ENCODE data around the gene TCERG1L. TPM values are rescaled to one million over a fixed set of nuclear protein-coding genes. Genes with fewer than 3 reads are reported as not detected.

TCERG1L gene
- total RNA-seq, 2 donors from 2014 or later, result 0.12 TPM; not detected in 1

DNA sequence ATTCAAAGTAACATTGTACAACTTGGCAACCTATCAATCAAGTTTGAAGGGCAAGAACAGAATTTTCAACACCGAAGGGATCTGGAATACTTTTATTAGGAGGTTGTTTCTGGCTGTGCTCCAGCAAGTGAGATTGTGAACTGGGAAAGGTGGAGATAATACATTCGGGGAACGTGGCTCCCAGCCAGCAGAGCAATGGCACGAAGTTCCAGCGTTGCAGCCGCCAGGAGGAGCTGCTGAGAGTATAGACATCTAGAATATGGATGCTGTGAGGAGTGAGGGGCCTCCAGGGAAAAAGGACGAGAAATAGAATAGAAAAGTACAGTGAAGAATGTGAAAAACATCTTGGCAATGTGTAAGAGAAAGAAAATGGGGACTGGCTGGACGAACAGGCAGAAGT is 69.5 kb downstream of the TCERG1L start:
- TF ChIP-seq, protein P1, sequence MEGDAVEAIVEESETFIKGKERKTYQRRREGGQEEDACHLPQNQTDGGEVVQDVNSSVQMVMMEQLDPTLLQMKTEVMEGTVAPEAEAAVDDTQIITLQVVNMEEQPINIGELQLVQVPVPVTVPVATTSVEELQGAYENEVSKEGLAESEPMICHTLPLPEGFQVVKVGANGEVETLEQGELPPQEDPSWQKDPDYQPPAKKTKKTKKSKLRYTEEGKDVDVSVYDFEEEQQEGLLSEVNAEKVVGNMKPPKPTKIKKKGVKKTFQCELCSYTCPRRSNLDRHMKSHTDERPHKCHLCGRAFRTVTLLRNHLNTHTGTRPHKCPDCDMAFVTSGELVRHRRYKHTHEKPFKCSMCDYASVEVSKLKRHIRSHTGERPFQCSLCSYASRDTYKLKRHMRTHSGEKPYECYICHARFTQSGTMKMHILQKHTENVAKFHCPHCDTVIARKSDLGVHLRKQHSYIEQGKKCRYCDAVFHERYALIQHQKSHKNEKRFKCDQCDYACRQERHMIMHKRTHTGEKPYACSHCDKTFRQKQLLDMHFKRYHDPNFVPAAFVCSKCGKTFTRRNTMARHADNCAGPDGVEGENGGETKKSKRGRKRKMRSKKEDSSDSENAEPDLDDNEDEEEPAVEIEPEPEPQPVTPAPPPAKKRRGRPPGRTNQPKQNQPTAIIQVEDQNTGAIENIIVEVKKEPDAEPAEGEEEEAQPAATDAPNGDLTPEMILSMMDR (IDR thresholded peaks at IDR 0.05), result no peak
- no peak for DNase-seq (ENCODE audit: low spot score)

DNA sequence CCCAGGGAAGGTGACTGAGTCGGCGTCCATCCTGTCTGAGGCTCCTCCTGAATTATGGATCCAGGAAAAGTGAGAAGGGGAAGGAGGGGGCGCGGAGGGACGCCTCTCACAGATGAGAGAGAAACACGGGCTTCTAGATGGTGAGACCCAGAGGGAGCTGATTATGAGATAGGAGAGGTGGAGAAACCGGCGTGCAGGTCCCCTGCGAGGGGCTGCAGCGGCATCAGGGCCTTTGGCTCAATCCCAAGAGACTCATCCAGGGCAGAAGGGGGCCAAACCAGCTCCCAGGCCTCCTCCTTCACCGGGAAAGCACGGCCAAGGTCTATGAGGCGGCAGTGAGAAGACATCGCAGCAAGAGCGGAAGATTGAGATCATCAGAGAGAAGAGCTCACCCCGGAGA is 70.8 kb downstream of the TCERG1L start:
- TF ChIP-seq, protein P1 (IDR thresholded peaks at IDR 0.05), result no peak
- Histone ChIP-seq H3K4me3 (no peak overlapping the region), H3K4me1 (no peaks in the 10 kb centered on the region), H3K9me3 (no peaks in the 10 kb centered on the region), H3K27ac (no peak overlapping the region), H3K27me3 (no peaks in the 10 kb centered on the region), H3K36me3 (no peaks in the 10 kb centered on the region)
- DNase-seq (ENCODE audit: low spot score), result no peak

More for the DNA sequence above, 69.5 kb downstream of the TCERG1L start:
- no peaks in the 10 kb centered on the region for H3K36me3 ChIP-seq
- H3K4me1 ChIP-seq, result no peaks in the 10 kb centered on the region
- no peak overlapping the region for H3K4me3 ChIP-seq
- no peaks in the 10 kb centered on the region for H3K27me3 ChIP-seq
- no peak overlapping the region for H3K27ac ChIP-seq
- H3K9me3 ChIP-seq, result no peaks in the 10 kb centered on the region

DNA sequence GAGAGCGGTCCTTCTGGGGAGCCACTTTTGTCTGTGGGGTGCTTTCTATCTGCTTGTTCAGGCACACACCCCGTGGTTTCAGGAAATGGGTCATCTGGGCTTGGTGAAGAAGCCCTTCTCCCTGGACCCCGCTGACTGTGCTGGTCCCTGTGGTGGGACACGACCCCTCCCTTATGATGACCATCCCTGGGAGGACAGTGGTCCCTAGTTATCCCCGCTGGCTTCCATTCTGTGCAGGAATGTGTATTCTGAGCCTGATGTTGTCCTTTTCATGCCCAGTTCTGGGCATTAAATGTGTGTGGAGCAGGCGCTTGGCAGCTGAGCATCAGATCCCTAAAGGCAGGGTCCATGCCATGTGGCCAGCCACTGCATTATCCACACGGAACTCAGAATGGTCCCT is 71.6 kb downstream of the TCERG1L start:
- Histone ChIP-seq H3K9me3 (no peaks in the 10 kb centered on the region), H3K4me1 (no peaks in the 10 kb centered on the region), H3K27ac (no peak overlapping the region), H3K27me3 (no peaks in the 10 kb centered on the region), H3K36me3 (no peaks in the 10 kb centered on the region), H3K4me3 (no peak overlapping the region)
- DNase-seq (ENCODE audit: low spot score), result no peak
- TF ChIP-seq, protein P1 (IDR thresholded peaks at IDR 0.05), result no peak

GRCh38 chr10:131239450-131239849 is 72.1 kb downstream of the TCERG1L start:
- no peaks in the 10 kb centered on the region for H3K36me3 ChIP-seq
- H3K4me1 ChIP-seq, result no peaks in the 10 kb centered on the region
- DNase-seq (ENCODE audit: low spot score), result no peak
- no peak overlapping the region for H3K4me3 ChIP-seq
- no peaks in the 10 kb centered on the region for H3K9me3 ChIP-seq
- TF ChIP-seq, protein P1 (IDR thresholded peaks at IDR 0.05), result no peak
- no peaks in the 10 kb centered on the region for H3K27me3 ChIP-seq
- no peak overlapping the region for H3K27ac ChIP-seq

DNA sequence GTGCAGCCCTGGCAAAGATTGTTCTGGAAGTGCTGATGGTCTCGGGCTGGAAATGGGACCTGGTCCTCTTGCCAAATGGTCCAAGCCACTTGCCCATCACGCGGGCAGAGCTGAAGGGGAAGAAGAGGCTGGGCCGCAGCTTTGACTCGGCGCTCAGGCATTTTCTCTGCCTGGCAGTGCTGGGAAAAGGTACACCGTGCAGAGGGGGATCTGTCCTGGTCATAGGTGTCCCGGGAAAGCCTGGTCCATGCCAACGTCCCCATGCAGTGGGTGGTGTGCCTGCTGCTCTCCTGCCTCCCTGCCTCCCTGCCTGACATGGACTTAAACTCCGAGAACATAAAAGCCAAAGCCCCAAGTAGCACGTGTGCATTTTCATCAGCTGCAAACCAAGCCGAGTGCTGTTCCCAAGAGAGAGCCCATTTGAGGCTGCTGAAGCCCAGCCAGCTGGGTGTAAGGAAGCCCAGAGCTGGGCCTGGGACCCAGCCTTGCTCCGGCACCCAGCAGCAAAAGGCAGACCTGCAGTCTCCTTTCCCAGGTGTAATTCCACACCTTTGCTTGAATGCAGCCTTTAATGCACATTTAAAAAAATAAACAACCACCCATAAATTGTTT is 72.7 kb downstream of the TCERG1L start:
- no peak for DNase-seq (ENCODE audit: low spot score)
- no peak overlapping the region for H3K4me3 ChIP-seq
- H3K27ac ChIP-seq, result no peak overlapping the region
- TF ChIP-seq, protein P1 (IDR thresholded peaks at IDR 0.05), result no peak
- no peaks in the 10 kb centered on the region for H3K27me3 ChIP-seq
- no peaks in the 10 kb centered on the region for H3K4me1 ChIP-seq
- H3K36me3 ChIP-seq, result no peaks in the 10 kb centered on the region
- H3K9me3 ChIP-seq, result no peaks in the 10 kb centered on the region

All from right atrium auricular region (tissue), 2 donors.